Ascending aorta (tissue), 2 donors: Measurements from ENCODE around the gene PHF12. TPM values are rescaled to one million over a fixed set of nuclear protein-coding genes. Genes with fewer than 3 reads are reported as not detected.

Source experiments
- DNase-seq, 2 donors: peaks; one replicate each; pipeline ENCODE4 v3.0.0-alpha.2; 2019; ENCODE audit warnings: low spot score in 2 of 2
- H3K27ac ChIP-seq, 2 donors: fragments of 200-600 bp; sonication (generic); one replicate each; pipeline ENCODE4 v1.5.1; 2016 to 2017; ENCODE audit warnings: mild to moderate bottlenecking in 1 of 2
- H3K27me3 ChIP-seq: fragments of 200-600 bp; sonication (generic); one replicate; pipeline ENCODE4 v1.5.1; 2017
- H3K36me3 ChIP-seq, 2 donors: fragments of 200-600 bp; sonication (generic); one replicate each; pipeline ENCODE4 v1.5.1; 2016
- H3K4me1 ChIP-seq, 2 donors: fragments of 200-600 bp; sonication (generic); one replicate each; pipeline ENCODE4 v1.5.1; 2016 to 2017; ENCODE audit warnings: mild to moderate bottlenecking in 1 of 2
- H3K4me3 ChIP-seq, 2 donors: fragments of 200-600 bp; sonication (generic); one replicate each; pipeline ENCODE4 v1.5.1; 2016 to 2017; ENCODE audit warnings: mild to moderate bottlenecking in 1 of 2
- H3K9me3 ChIP-seq, 2 donors: fragments of 200-600 bp; sonication (generic); one replicate each; pipeline ENCODE4 v1.5.1; 2016
- intact Hi-C: fragments of 100-400 bp; cut with DNase I; formaldehyde crosslinking; loops from one replicate; pipeline ENCODE4 v1.15.1; 2023
- total RNA-seq: library from RNA; depleted of rRNA; stranded (reverse); fragments of >200 nt; gene quantifications from one replicate; pipeline ENCODE4 v1.1.0, GENCODE V29; 2016
- TF ChIP-seq, protein P1 (sequence below), 3 experiments: fragments of 200-600 bp in 2 of 3; fragments of 450-650 bp in 1 of 3; sonication (generic) in 2 of 3; IDR thresholded peaks; one replicate each; pipeline ENCODE4 v1.5.1; 2016 to 2019; ENCODE audit warnings: antibody characterized with exemption in 3 of 3, mild to moderate bottlenecking in 1 of 3, moderate library complexity in 1 of 3

The PHF12 gene
- total RNA-seq, 1 donor from 2014 or later, result 35.0 TPM

DNA sequence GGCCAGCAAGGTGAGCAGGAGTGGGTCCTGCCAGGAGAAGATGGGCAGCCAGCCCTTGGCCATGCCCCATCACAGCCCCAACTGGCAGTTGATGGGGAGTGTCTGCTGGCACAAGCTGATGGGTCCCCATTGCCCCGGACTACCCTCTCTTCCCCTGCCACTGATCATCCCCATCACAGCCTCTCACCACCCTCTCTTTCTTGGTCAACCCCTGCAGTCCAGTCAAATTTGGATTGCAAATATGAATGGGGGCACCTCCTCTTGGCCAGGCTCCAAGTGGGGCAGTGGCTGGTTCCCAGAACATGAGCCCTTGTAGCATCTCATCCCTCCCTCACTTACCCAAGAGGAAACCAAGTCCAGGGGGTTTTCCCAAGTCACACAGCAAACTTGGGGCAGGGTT lies 37.2 kb upstream of the PHF12 start:
- H3K27me3 ChIP-seq, result no peaks in the 10 kb centered on the region
- intact Hi-C loops, result no loop called here

DNA sequence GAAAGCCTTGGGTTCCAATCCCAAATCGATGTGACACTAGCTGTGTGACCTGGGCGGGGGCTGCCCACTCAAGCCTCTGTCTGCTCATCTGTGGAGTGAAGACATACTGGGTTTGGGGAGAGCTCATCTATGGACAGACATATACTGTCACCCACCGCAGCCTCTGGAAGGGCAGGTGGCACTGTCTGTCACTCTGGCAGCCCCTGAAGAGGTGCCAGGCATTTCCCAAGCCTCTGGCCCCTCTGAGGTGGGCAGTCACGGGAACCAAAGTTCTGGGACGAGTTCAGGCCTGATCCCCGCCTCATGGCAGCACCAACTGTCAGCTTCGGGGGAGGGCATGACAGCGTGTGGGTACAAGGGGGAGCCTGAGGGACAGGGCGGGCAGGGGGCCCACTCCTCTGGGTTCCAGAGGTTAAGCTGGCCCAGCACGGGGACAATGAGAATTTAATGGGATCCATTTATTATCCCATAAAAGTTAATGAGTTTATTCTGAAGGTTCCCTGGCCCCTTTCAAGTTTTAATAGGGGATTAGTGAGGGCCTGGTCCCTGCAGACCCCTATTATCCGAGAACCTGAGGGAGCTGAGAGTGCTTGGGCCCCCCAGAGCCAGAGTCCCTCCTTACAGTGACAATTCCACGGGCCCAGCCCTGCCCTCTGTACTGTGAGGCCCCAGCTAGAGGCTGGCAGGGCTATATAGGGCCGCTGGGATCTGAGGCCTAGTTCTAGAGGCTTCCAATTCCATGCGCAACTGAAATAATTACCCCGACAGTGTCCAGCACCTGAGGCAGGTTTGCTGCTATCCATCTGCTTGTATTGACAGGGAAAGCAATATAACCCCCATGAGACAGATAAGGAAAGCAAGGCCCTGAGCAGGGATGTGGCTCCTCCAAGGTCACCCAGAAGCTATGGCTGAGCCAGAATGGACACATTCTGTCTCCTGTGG lies 35.7 kb upstream of the PHF12 start:
- H3K4me3 ChIP-seq, result no peak overlapping the region
- TF ChIP-seq, protein P1, sequence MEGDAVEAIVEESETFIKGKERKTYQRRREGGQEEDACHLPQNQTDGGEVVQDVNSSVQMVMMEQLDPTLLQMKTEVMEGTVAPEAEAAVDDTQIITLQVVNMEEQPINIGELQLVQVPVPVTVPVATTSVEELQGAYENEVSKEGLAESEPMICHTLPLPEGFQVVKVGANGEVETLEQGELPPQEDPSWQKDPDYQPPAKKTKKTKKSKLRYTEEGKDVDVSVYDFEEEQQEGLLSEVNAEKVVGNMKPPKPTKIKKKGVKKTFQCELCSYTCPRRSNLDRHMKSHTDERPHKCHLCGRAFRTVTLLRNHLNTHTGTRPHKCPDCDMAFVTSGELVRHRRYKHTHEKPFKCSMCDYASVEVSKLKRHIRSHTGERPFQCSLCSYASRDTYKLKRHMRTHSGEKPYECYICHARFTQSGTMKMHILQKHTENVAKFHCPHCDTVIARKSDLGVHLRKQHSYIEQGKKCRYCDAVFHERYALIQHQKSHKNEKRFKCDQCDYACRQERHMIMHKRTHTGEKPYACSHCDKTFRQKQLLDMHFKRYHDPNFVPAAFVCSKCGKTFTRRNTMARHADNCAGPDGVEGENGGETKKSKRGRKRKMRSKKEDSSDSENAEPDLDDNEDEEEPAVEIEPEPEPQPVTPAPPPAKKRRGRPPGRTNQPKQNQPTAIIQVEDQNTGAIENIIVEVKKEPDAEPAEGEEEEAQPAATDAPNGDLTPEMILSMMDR (IDR thresholded peaks at IDR 0.05), result no peak
- no peaks in the 10 kb centered on the region for H3K4me1 ChIP-seq
- H3K27me3 ChIP-seq, result no peaks in the 10 kb centered on the region
- intact Hi-C loops, result no loop called here
- H3K9me3 ChIP-seq, result no peaks in the 10 kb centered on the region
- DNase-seq, result no peak
- no peaks in the 10 kb centered on the region for H3K36me3 ChIP-seq
- no peak overlapping the region for H3K27ac ChIP-seq

More for the DNA sequence above, 37.2 kb upstream of the PHF12 start:
- Histone ChIP-seq H3K4me3 (no peak overlapping the region), H3K4me1 (no peaks in the 10 kb centered on the region), H3K27ac (no peak overlapping the region), H3K9me3 (no peaks in the 10 kb centered on the region), H3K36me3 (no peaks in the 10 kb centered on the region)
- TF ChIP-seq, protein P1 (IDR thresholded peaks at IDR 0.05), result no peak
- no peak for DNase-seq

DNA sequence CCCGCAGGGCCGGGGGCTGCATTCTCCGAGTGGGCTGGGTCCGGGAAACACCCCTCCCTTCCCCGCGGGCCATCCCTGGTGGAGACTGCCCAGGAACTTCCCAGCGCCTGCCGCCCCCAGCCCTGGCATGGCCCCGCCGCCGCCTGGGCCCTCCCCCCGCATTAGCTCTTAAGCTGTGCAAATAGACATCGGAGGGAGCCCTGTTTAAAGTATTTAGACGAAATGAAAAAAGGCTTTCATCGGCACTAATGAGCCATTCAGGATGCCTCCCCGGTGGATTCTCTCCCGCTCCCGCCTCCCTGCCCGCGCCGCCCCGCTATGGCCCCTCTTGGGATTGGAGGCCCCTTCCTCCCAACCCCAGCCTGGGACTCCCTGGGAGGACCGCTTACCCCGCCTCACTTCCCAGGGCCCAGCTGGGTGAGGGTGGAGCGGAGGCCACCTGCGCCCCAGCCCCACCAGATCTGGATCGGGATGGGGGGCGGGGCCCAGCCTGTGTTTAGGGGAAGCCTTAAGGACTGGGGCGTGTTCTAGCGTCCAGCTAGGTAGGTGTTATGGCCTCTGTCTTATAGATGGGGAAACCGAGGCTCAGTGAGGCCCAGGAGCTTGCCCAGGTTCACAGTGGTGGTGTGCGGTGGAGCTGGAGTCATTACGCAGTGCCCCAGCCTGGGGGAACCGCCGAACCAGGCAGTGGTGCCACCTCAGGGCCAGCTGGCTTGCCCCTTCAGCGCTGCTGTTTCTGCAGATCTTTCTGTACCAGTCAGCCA lies 34.8 kb upstream of the PHF12 start:
- no peaks in the 10 kb centered on the region for H3K36me3 ChIP-seq
- H3K27me3 ChIP-seq, result no peaks in the 10 kb centered on the region
- H3K27ac ChIP-seq, result no peak overlapping the region
- no peaks in the 10 kb centered on the region for H3K9me3 ChIP-seq
- no peak overlapping the region for H3K4me3 ChIP-seq
- TF ChIP-seq, protein P1 (IDR thresholded peaks at IDR 0.05), result no peak
- intact Hi-C loops, result no loop called here
- no peaks in the 10 kb centered on the region for H3K4me1 ChIP-seq
- DNase-seq, result no peak

DNA sequence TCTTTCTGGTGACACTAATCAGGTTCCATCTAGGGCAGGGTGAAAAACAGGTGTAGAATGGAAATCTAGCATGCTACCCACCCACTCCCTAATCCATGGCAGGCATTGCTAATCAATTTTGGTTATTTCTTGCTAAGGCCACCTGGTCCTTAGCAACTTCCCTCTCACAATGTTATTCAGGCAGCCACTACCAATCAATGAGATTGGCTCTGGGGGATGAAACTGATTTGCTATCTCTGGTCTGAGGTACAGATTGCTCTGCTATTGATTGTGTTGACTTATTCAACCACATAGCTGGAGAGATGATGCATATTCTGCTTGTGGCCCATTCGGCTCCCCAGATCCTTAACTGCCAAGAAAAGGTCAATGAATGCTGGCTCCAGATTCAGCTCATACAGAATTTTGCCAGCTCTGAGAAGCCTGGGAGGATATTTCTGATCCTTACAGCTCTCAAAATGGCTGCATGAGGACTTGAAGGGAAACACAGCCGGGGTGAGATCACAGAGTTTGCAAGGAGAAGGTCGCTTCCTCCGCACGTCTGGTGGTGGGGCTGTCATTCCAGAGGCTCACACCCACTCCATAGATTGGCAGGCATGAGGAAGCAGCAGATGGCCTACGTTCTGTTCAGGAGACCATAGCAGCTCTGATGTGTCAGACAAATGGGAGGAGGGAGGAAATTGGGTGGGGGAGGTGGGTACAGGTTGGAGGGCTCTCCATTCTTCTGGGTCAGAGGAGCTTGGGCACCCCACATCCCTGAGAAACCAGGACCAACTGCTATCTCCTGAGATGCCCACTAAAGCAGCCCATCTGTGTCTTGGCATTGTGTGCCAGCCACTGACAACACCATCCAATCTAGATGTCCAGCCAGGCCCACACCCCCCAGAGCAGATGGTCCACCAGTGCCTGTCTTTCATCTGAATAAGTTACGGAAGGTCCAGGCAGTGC lies 32.2 kb upstream of the PHF12 start:
- intact Hi-C loops, result no loop called here

More for the DNA sequence above, 32.2 kb upstream of the PHF12 start:
- Histone ChIP-seq H3K9me3 (no peaks in the 10 kb centered on the region), H3K4me3 (no peak overlapping the region), H3K27me3 (no peaks in the 10 kb centered on the region), H3K27ac (no peak overlapping the region), H3K36me3 (no peaks in the 10 kb centered on the region), H3K4me1 (no peaks in the 10 kb centered on the region)
- DNase-seq, result no peak
- TF ChIP-seq, protein P1 (IDR thresholded peaks at IDR 0.05), result no peak
